HepG2 (cell line): ENCODE results near the gene TGFA. TPM values are rescaled to one million over a fixed set of nuclear protein-coding genes. Genes with fewer than 3 reads are reported as not detected.

Experiments
- AHDC1 ChIP-seq: sonication (generic); formaldehyde crosslinking; IDR thresholded peaks from 2 replicates; pipeline ENCODE4 v1.5.1; 2020; ENCODE audit warnings: mild to moderate bottlenecking, missing genetic modification reagents, borderline replicate concordance
- ARID5B ChIP-seq: IDR thresholded peaks from 2 replicates; pipeline ENCODE4 v1.4.0; 2020; ENCODE audit warnings: mild to moderate bottlenecking, missing genetic modification reagents
- CSRNP1 ChIP-seq: sonication (generic); formaldehyde crosslinking; IDR thresholded peaks from 2 replicates; pipeline ENCODE4 v1.8.1; 2023; ENCODE audit warnings: mild to moderate bottlenecking, missing genetic modification reagents
- E2F1 ChIP-seq: sonication (generic); formaldehyde crosslinking; IDR thresholded peaks from 2 replicates; pipeline ENCODE4 v1.5.0; 2020; ENCODE audit warnings: missing genetic modification reagents
- KLF13 ChIP-seq: sonication (generic); formaldehyde crosslinking; IDR thresholded peaks from 2 replicates; pipeline ENCODE4 v1.4.0; 2020; ENCODE audit warnings: mild to moderate bottlenecking, missing genetic modification reagents
- LCORL ChIP-seq, 2 experiments: fragments of 450-650 bp in 1 of 2; sonication (generic) in 1 of 2; formaldehyde crosslinking in 1 of 2; IDR thresholded peaks; 2 replicates each; pipeline versions ENCODE4 v1.5.0 to v1.6.1; 2017 to 2020; ENCODE audit warnings: antibody characterized with exemption in 1 of 2, missing genetic modification reagents in 1 of 2
- NCOA2 ChIP-seq: sonication (generic); formaldehyde crosslinking; IDR thresholded peaks from 2 replicates; pipeline ENCODE4 v1.8.0; 2022; ENCODE audit warnings: inconsistent platforms
- NFIC ChIP-seq: IDR thresholded peaks from 2 replicates; pipeline ENCODE4 v1.6.1; 2012; ENCODE audit warnings: mild to moderate bottlenecking, low read length, inconsistent platforms
- NR1H2 ChIP-seq: sonication (generic); formaldehyde crosslinking; IDR thresholded peaks from 2 replicates; pipeline ENCODE4 v1.8.1; 2022; ENCODE audit warnings: low read depth, missing genetic modification reagents, borderline replicate concordance
- POGZ ChIP-seq: sonication (generic); formaldehyde crosslinking; IDR thresholded peaks from 2 replicates; pipeline ENCODE4 v1.4.0; 2020; ENCODE audit warnings: mild to moderate bottlenecking, missing genetic modification reagents
- TFDP1 ChIP-seq: IDR thresholded peaks from 2 replicates; pipeline ENCODE4 v1.6.1; 2016; ENCODE audit warnings: missing compliant biosample characterization, missing genetic modification reagents, borderline replicate concordance
- ZFP36L2 ChIP-seq: sonication (generic); formaldehyde crosslinking; IDR thresholded peaks from 2 replicates; pipeline ENCODE4 v1.4.0; 2020; ENCODE audit warnings: missing genetic modification reagents
- ZNF546 ChIP-seq: sonication (generic); formaldehyde crosslinking; conservative IDR thresholded peaks from 2 replicates; pipeline ENCODE4 v1.8.1; 2023; ENCODE audit warnings: mild to moderate bottlenecking, missing genetic modification reagents
- ZNF549 ChIP-seq: sonication (generic); formaldehyde crosslinking; IDR thresholded peaks from 2 replicates; pipeline ENCODE4 v1.5.0; 2020; ENCODE audit warnings: missing genetic modification reagents
- polyA plus RNA-seq, 8 experiments: library from polyadenylated mRNA; depleted of rRNA in 3 of 8; stranded (reverse) in 7 of 8; unstranded in 1 of 8; fragments of >200 nt; fragmentation: Illumina TruSeq in 4 of 8; extraction: Trizol in 4 of 8; gene quantifications; 2 replicates each; pipeline versions ENCODE4 v1.2.1 to v1.2.3, GENCODE V29; 2011 to 2016; ENCODE audit warnings: low read depth in 4 of 8, missing spikeins in 1 of 8, mixed read lengths in 1 of 8; ENCODE audit not compliant: insufficient read depth in 1 of 8
- total RNA-seq, 5 experiments: library from RNA; depleted of rRNA; stranded (reverse); fragments of >200 nt; fragmentation: Illumina TruSeq; extraction: Trizol; gene quantifications; 2 replicates each; pipeline ENCODE4 v1.2.3, GENCODE V29; 2016; ENCODE audit warnings: low read depth in 1 of 5

Gene TGFA
- total and polyA plus RNA-seq, 2 of the 13 experiments (the other 11 are each of a cell fraction or from before 2014, with no cell fraction given) = 7.8 to 15.3 TPM

GRCh38 chr2:70503896-70504295 is 49.7 kb downstream of the TGFA start (continued):
- TF ChIP-seq AHDC1 (CRISPR knock-in tag) (peak; percentile 84; the same call in 1 of the 2 replicates), ZFP36L2 (CRISPR knock-in tag) (no peak), NCOA2 (CRISPR knock-in tag) (peak; percentile 56; the same call in 1 of the 2 replicates), ARID5B (CRISPR knock-in tag) (peak; percentile 87), POGZ (CRISPR knock-in tag) (peak; percentile 73), NFIC (no peak), NR1H2 (no peak), ZNF549 (CRISPR knock-in tag) (no peak), E2F1 (CRISPR knock-in tag) (no peak), TFDP1 (CRISPR knock-in tag) (no peak), CSRNP1 (CRISPR knock-in tag) (no peak), LCORL (IDR thresholded peaks at IDR 0.05) (no peak), LCORL (CRISPR knock-in tag; IDR thresholded peaks at IDR 0.05) (no peak), KLF13 (no peak), ZNF546 (no peak)
